ENCODE results near the gene UTS2R. TPM values are rescaled to one million over a fixed set of nuclear protein-coding genes. Genes with fewer than 3 reads are reported as not detected.

UTS2R gene
- total RNA-seq, 1 experiment from 2014 or later: not detected

GRCh38 chr17:82361885-82362633 lies 9.5 kb upstream of the UTS2R start:
- no peaks in the 10 kb centered on the region for H3K9me3 Mint-ChIP-seq (ENCODE audit: unreplicated experiment)
- no peaks in the 10 kb centered on the region for H3K4me1 Mint-ChIP-seq (ENCODE audit: insufficient read depth, unreplicated experiment)
- BruUV-seq (replicated peaks): no TSS peak
- intact Hi-C loops (cut with micrococcal nuclease): no loop called here
- no peak for DNase-seq (ENCODE audit: unreplicated experiment)
- H3K36me3 Mint-ChIP-seq (ENCODE audit: insufficient read depth, unreplicated experiment): no peaks in the 10 kb centered on the region
- no peak overlapping the region for H3K27ac Mint-ChIP-seq (ENCODE audit: low read depth, unreplicated experiment)
- ChIA-PET POLR2A (interaction anchor here (1.0 kb wide), 1 partner anchor 41 kb away, joined by 3 read pairs; no protein-coding TSS in a partner anchor), CTCF (interaction anchor here (0.8 kb wide), 1 partner anchor 168 kb away, joined by 4 read pairs; no protein-coding TSS in a partner anchor)
- TF ChIP-seq CTCF (IDR thresholded peaks at IDR 0.05; ENCODE audit: unreplicated experiment): no peak
- no peaks in the 10 kb centered on the region for H3K27me3 Mint-ChIP-seq (ENCODE audit: insufficient read depth, unreplicated experiment)
- H3K4me3 Mint-ChIP-seq (ENCODE audit: unreplicated experiment): no peak overlapping the region

- BruUV-seq (replicated peaks): no TSS peak
- intact Hi-C loops (cut with micrococcal nuclease): no loop called here
- H3K27me3 Mint-ChIP-seq (ENCODE audit: insufficient read depth, unreplicated experiment): peaks cover 4% of the 10 kb centered on the region
- H3K4me3 Mint-ChIP-seq (ENCODE audit: unreplicated experiment): no peak overlapping the region
- DNase-seq (ENCODE audit: unreplicated experiment): no peak
- TF ChIP-seq CTCF (IDR thresholded peaks at IDR 0.05; ENCODE audit: unreplicated experiment): no peak
- ChIA-PET POLR2A (interaction anchor here (0.5 to 1.4 kb wide), 4 partner anchors 9 to 71 kb away, joined by 3 to 4 read pairs (median 3); no protein-coding TSS in a partner anchor), CTCF (interaction anchor here (1.2 to 1.9 kb wide), 2 partner anchors 15 to 188 kb away, joined by 3 to 6 read pairs; no protein-coding TSS in a partner anchor)
- no peaks in the 10 kb centered on the region for H3K4me1 Mint-ChIP-seq (ENCODE audit: insufficient read depth, unreplicated experiment)
- H3K36me3 Mint-ChIP-seq (ENCODE audit: insufficient read depth, unreplicated experiment): no peaks in the 10 kb centered on the region
- no peaks in the 10 kb centered on the region for H3K9me3 Mint-ChIP-seq (ENCODE audit: unreplicated experiment)
- H3K27ac Mint-ChIP-seq (ENCODE audit: low read depth, unreplicated experiment): no peak overlapping the region
Observed at GRCh38 chr17:82365606-82366295, 5.8 kb upstream of the UTS2R start.

- ChIA-PET POLR2A (interaction anchor here (1.0 to 1.4 kb wide), 3 partner anchors 10 to 30 kb away, joined by 3 to 4 read pairs (median 3); no protein-coding TSS in a partner anchor), CTCF (interaction anchor here (0.6 to 1.9 kb wide), 5 partner anchors 14 to 187 kb away, joined by 3 to 6 read pairs (median 5); no protein-coding TSS in a partner anchor)
- no peaks in the 10 kb centered on the region for H3K36me3 Mint-ChIP-seq (ENCODE audit: insufficient read depth, unreplicated experiment)
- no peak for DNase-seq (ENCODE audit: unreplicated experiment)
- H3K9me3 Mint-ChIP-seq (ENCODE audit: unreplicated experiment): no peaks in the 10 kb centered on the region
- TF ChIP-seq CTCF (IDR thresholded peaks at IDR 0.05; ENCODE audit: unreplicated experiment): no peak
- BruUV-seq (replicated peaks): no TSS peak
- H3K4me3 Mint-ChIP-seq (ENCODE audit: unreplicated experiment): no peak overlapping the region
- intact Hi-C loops (cut with micrococcal nuclease): no loop called here
- no peak overlapping the region for H3K27ac Mint-ChIP-seq (ENCODE audit: low read depth, unreplicated experiment)
- peaks cover 10% of the 10 kb centered on the region for H3K27me3 Mint-ChIP-seq (ENCODE audit: insufficient read depth, unreplicated experiment)
- no peaks in the 10 kb centered on the region for H3K4me1 Mint-ChIP-seq (ENCODE audit: insufficient read depth, unreplicated experiment)
Observed at GRCh38 chr17:82366749-82367148, 4.8 kb upstream of the UTS2R start.
